ENCODE data around the gene RDH14. TPM values are rescaled to one million over a fixed set of nuclear protein-coding genes. Genes with fewer than 3 reads are reported as not detected.

RDH14 gene
- total RNA-seq, 1 donor from 2014 or later = 20.6 TPM

- no peak for DNase-seq (ENCODE audit: low spot score)
These were observed 5.8 kb upstream of the RDH14 start for GRCh38 chr2:18566145-18566769.

GRCh38 chr2:18560797-18561085, 288 bp upstream of the RDH14 start:
- DNase-seq (ENCODE audit: low spot score) = no peak

- DNase-seq (ENCODE audit: low spot score) = no peak
These were observed 872 bp downstream of the RDH14 start for GRCh38 chr2:18559531-18560030.

- DNase-seq (ENCODE audit: low spot score) = no peak
These were observed 2.0 kb downstream of the RDH14 start for GRCh38 chr2:18558458-18558857.

- DNase-seq (ENCODE audit: low spot score) = no peak
These were observed 3.3 kb downstream of the RDH14 start for GRCh38 chr2:18557121-18557520.

- DNase-seq (ENCODE audit: low spot score) = no peak
These were observed 7.9 kb downstream of the RDH14 start for GRCh38 chr2:18552351-18553077.

- DNase-seq (ENCODE audit: low spot score) = no peak
These were observed 8.8 kb downstream of the RDH14 start for GRCh38 chr2:18551623-18552022.

- DNase-seq (ENCODE audit: low spot score) = no peak
These were observed 9.3 kb downstream of the RDH14 start for GRCh38 chr2:18551169-18551568.

- no peak for DNase-seq (ENCODE audit: low spot score)
These were observed 10.0 kb downstream of the RDH14 start for GRCh38 chr2:18550433-18550832.

GRCh38 chr2:18549083-18549482, 11.4 kb downstream of the RDH14 start:
- DNase-seq (ENCODE audit: low spot score) = no peak

GRCh38 chr2:18548621-18549020, 11.8 kb downstream of the RDH14 start:
- no peak for DNase-seq (ENCODE audit: low spot score)

- DNase-seq (ENCODE audit: low spot score) = no peak
These were observed 13.9 kb downstream of the RDH14 start for GRCh38 chr2:18546567-18546966.

GRCh38 chr2:18545384-18545783, 15.1 kb downstream of the RDH14 start:
- DNase-seq (ENCODE audit: low spot score) = no peak

GRCh38 chr2:18544171-18544570, 16.3 kb downstream of the RDH14 start:
- no peak for DNase-seq (ENCODE audit: low spot score)

GRCh38 chr2:18540872-18541271, 19.6 kb downstream of the RDH14 start:
- no peak for DNase-seq (ENCODE audit: low spot score)

- DNase-seq (ENCODE audit: low spot score) = no peak
These were observed 23.8 kb downstream of the RDH14 start for GRCh38 chr2:18536697-18537096.

GRCh38 chr2:18536100-18536499, 24.4 kb downstream of the RDH14 start:
- no peak for DNase-seq (ENCODE audit: low spot score)

- no peak for DNase-seq (ENCODE audit: low spot score)
These were observed 29.3 kb downstream of the RDH14 start for GRCh38 chr2:18531194-18531593.

- DNase-seq (ENCODE audit: low spot score) = no peak
These were observed 32.6 kb downstream of the RDH14 start for GRCh38 chr2:18527822-18528221.

GRCh38 chr2:18527326-18527725, 33.1 kb downstream of the RDH14 start:
- no peak for DNase-seq (ENCODE audit: low spot score)

- no peak for DNase-seq (ENCODE audit: low spot score)
These were observed 34.0 kb downstream of the RDH14 start for GRCh38 chr2:18526429-18526828.

- DNase-seq (ENCODE audit: low spot score) = no peak
These were observed 34.6 kb downstream of the RDH14 start for GRCh38 chr2:18525852-18526251.

GRCh38 chr2:18525236-18525635, 35.2 kb downstream of the RDH14 start:
- no peak for DNase-seq (ENCODE audit: low spot score)
